ENCODE data around the gene NCAPH2.

DNA sequence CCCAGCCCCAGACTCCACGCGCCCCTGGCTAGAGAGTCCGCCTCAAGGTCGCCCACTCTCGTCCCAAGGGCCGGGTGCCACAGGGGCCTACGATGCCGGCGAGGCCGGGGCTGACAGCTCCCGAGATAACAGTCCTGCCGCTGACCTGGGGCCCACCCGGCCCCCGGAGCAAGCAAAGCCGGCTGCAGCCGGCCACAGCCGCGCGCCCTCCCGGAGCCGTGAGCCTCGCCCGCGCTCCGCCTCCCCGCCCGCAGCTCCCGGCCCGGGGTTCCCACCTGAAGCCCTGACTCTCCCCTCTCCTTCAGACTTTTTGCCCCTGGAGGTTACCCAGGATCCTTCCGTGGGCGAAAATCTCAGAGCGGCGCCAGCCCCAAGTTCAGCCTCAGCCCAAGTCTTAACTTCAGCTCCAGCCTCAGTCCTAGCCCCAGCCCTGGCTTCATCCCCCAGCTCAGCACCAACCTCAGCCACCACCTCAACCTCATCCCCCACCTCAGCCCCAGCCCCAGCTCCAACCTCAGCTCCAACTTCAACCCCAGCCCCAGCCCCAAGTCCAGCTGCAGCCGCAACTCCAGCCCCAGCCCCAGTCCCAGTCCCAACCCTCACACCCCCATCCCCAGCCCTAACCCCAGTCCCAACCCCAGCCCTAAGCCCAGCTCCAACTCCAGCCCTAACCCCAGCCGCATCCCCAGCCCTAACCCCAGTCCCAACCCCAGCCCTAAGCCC is 39.4 kb downstream of the NCAPH2 start:
- no peak for TF ChIP-seq ZNF501 (tag by site-specific recombination; IDR thresholded peaks at IDR 0.05)
- TF ChIP-seq ZNF274 (IDR thresholded peaks at IDR 0.05; ENCODE audit: low read length), result no peak
- TF ChIP-seq ZNF274 (tag by site-specific recombination; IDR thresholded peaks at IDR 0.05; ENCODE audit: borderline replicate concordance), result no peak
- no peak for TF ChIP-seq ZNF785 (tag by site-specific recombination; IDR thresholded peaks at IDR 0.05)
- no peak for TF ChIP-seq ZNF768 (tag by site-specific recombination; IDR thresholded peaks at IDR 0.05)
- TF ChIP-seq ZBTB11 (tag by site-specific recombination; conservative IDR thresholded peaks at IDR 0.05; ENCODE audit: low read depth), result no peak
- TF ChIP-seq ZNF561 (tag by site-specific recombination; IDR thresholded peaks at IDR 0.05; ENCODE audit: borderline replicate concordance), result no peak
- TF ChIP-seq ATF2 (tag by site-specific recombination; IDR thresholded peaks at IDR 0.05; ENCODE audit: low read depth), result no peak
- TF ChIP-seq, protein P1, sequence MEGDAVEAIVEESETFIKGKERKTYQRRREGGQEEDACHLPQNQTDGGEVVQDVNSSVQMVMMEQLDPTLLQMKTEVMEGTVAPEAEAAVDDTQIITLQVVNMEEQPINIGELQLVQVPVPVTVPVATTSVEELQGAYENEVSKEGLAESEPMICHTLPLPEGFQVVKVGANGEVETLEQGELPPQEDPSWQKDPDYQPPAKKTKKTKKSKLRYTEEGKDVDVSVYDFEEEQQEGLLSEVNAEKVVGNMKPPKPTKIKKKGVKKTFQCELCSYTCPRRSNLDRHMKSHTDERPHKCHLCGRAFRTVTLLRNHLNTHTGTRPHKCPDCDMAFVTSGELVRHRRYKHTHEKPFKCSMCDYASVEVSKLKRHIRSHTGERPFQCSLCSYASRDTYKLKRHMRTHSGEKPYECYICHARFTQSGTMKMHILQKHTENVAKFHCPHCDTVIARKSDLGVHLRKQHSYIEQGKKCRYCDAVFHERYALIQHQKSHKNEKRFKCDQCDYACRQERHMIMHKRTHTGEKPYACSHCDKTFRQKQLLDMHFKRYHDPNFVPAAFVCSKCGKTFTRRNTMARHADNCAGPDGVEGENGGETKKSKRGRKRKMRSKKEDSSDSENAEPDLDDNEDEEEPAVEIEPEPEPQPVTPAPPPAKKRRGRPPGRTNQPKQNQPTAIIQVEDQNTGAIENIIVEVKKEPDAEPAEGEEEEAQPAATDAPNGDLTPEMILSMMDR (tag by site-specific recombination; IDR thresholded peaks at IDR 0.05), result no peak
- no peak for TF ChIP-seq ZNF404 (tag by site-specific recombination; IDR thresholded peaks at IDR 0.05)
- TF ChIP-seq SP2 (tag by site-specific recombination; IDR thresholded peaks at IDR 0.05), result no peak
- TF ChIP-seq ZNF324 (tag by site-specific recombination; IDR thresholded peaks at IDR 0.05), result no peak
- TF ChIP-seq ZNF221 (tag by site-specific recombination; IDR thresholded peaks at IDR 0.05; ENCODE audit: borderline replicate concordance), result no peak
- no peak for TF ChIP-seq ZNF621 (tag by site-specific recombination; IDR thresholded peaks at IDR 0.05)
